ENCODE data around the gene DSE. TPM values are rescaled to one million over a fixed set of nuclear protein-coding genes. Genes with fewer than 3 reads are reported as not detected.

The DSE gene
- total RNA-seq, 1 donor from 2014 or later, result 80.5 TPM

DNA sequence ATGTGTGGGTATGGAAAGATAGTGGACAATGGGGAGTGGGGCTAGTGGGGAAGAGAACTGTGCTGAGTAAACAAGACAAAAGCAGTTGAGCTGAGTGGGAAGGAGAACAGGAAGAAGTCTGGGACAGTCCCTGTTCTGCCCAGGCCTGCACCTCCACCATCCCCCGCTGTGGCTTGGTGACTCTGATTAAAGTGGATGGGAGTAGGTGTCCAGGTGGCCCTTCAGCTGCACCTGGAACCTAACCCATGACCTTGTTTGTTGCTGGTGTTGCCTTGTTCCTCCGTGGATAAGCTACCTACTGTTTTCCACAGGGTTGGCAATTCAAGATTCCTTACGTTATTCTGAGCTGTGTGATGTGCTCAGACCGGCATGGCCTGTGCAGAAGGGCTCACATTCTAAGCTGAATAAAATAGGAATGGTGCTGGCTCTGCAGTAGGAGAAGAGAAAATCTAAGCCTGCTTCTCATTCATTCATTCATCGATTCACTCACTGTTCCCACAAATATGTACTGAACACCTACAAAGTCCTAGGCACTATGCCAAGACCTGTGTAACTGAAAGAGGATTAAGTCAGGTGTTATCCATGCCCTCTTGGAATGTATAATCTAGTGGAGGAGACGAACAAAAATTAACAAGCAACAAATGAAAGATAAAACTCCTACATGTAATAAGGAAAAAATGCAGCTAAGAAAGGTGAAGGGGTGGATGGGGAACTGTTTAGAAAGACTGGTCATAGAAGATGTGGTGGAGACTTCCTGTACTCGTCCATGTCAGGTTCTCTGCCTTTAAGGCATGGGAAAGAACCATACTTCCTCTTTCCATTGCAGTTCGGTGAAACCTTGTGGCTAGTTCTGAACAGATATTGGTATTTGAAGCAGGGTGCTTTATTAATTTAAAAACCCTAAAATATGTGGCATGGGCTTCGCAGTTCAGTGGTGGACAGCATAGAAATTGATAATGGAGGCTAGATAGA, 80.3 kb downstream of the DSE start:
- DNase-seq (ENCODE audit: extremely low spot score, unreplicated experiment), result no peak
- no peak overlapping the region for H3K4me3 Mint-ChIP-seq
- no peaks in the 10 kb centered on the region for H3K36me3 Mint-ChIP-seq
- no peaks in the 10 kb centered on the region for H3K9me3 Mint-ChIP-seq
- H3K27me3 Mint-ChIP-seq, result no peaks in the 10 kb centered on the region
- peaks cover 10% of the 10 kb centered on the region for H3K4me1 Mint-ChIP-seq (ENCODE audit: unreplicated experiment)
- TF ChIP-seq, protein P1, sequence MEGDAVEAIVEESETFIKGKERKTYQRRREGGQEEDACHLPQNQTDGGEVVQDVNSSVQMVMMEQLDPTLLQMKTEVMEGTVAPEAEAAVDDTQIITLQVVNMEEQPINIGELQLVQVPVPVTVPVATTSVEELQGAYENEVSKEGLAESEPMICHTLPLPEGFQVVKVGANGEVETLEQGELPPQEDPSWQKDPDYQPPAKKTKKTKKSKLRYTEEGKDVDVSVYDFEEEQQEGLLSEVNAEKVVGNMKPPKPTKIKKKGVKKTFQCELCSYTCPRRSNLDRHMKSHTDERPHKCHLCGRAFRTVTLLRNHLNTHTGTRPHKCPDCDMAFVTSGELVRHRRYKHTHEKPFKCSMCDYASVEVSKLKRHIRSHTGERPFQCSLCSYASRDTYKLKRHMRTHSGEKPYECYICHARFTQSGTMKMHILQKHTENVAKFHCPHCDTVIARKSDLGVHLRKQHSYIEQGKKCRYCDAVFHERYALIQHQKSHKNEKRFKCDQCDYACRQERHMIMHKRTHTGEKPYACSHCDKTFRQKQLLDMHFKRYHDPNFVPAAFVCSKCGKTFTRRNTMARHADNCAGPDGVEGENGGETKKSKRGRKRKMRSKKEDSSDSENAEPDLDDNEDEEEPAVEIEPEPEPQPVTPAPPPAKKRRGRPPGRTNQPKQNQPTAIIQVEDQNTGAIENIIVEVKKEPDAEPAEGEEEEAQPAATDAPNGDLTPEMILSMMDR (conservative IDR thresholded peaks at IDR 0.05), result no peak
- H3K27ac Mint-ChIP-seq, result no peak overlapping the region

DNA sequence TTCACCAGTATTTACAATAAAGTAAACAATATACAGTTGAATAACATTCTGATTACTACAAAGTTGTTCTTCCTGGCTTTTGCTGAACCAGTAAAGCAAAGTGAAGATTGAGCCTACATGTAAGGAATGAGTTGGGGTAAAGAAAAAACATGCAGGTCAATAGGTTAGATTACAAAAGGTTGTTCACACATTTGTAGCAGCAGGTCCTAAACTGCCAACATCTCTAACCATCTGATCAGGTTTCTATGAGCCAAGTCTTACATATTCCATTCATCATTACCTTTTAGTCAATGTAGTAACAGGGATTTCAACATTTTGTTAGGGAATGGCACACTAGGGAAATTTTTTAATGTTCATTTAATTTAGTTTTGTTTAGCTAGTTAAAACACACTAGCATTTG, 81.2 kb downstream of the DSE start:
- no peaks in the 10 kb centered on the region for H3K36me3 Mint-ChIP-seq
- H3K27ac Mint-ChIP-seq, result no peak overlapping the region
- H3K4me1 Mint-ChIP-seq (ENCODE audit: unreplicated experiment), result peaks cover 9% of the 10 kb centered on the region
- TF ChIP-seq, protein P1 (conservative IDR thresholded peaks at IDR 0.05), result no peak
- H3K9me3 Mint-ChIP-seq, result no peaks in the 10 kb centered on the region
- no peak for DNase-seq (ENCODE audit: extremely low spot score, unreplicated experiment)
- no peaks in the 10 kb centered on the region for H3K27me3 Mint-ChIP-seq
- H3K4me3 Mint-ChIP-seq, result no peak overlapping the region

DNA sequence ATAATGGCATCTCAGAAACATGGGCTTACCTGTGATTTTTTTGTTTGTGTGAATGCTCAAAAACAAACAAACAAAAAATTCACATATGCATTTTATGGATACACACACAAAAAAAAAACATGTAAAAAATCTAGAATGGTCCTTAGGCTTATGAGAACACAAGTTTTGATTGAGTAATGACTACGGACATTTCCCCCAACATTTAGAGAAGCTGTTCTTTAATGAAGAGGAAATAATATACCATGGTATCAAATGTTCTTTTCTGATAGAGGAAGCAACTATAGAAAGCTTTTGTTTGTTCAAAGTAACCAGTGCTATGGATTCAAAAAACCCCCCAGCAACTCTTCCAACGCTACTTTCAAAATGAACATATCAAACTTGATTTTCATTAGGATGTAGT, 81.8 kb downstream of the DSE start:
- TF ChIP-seq, protein P1 (conservative IDR thresholded peaks at IDR 0.05), result no peak
- DNase-seq (ENCODE audit: extremely low spot score, unreplicated experiment), result no peak
- Mint-ChIP-seq H3K4me1 (ENCODE audit: unreplicated experiment) (peaks cover 5% of the 10 kb centered on the region), H3K27me3 (no peaks in the 10 kb centered on the region), H3K27ac (no peak overlapping the region), H3K9me3 (no peaks in the 10 kb centered on the region), H3K36me3 (no peaks in the 10 kb centered on the region), H3K4me3 (no peak overlapping the region)

DNA sequence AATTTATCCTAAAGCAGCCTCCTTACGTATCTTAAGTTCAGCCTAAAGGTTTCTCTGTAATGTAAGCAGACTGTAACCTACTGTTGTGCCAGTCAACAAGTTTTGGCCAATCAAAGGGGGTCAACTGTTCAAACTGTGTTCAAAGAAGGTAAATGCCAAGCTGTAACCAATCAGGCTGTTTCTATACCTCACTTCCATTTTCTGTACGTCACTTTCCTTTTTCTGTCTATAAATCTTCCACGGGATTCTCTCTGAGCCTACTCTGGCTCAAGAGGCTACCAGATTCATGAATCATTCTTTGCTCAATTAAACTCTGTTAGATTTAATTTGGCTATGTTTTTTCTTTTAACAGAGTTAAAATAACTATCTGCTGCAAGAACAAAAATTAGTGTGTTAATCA, 85.4 kb downstream of the DSE start:
- DNase-seq (ENCODE audit: extremely low spot score, unreplicated experiment), result no peak
- TF ChIP-seq, protein P1 (conservative IDR thresholded peaks at IDR 0.05), result no peak
- H3K4me1 Mint-ChIP-seq (ENCODE audit: unreplicated experiment), result no peaks in the 10 kb centered on the region
- no peak overlapping the region for H3K27ac Mint-ChIP-seq
- peaks cover 8% of the 10 kb centered on the region for H3K9me3 Mint-ChIP-seq
- H3K36me3 Mint-ChIP-seq, result no peaks in the 10 kb centered on the region
- H3K27me3 Mint-ChIP-seq, result peaks cover 21% of the 10 kb centered on the region
- no peak overlapping the region for H3K4me3 Mint-ChIP-seq

DNA sequence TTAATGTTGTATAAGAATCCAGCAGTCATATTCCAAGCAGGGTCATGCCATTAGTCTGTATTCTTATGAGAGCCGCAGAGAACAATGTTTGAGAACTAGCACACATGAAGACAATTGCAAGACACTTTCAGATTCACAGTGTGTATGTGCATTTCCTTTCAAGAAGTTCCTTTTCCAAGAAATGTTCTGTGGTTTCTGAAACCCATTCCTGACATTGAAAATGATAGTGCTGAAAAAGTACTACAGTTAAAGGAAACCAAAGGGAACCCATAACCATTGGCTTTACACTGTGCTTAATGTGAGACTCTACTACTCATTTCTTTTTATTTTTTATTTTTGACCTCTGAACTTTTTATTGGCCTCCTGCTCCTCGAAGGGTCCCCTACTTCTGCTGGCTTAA, 86.2 kb downstream of the DSE start:
- Mint-ChIP-seq H3K4me3 (no peak overlapping the region), H3K9me3 (peaks cover 8% of the 10 kb centered on the region), H3K27ac (no peak overlapping the region), H3K4me1 (ENCODE audit: unreplicated experiment) (no peaks in the 10 kb centered on the region), H3K36me3 (no peaks in the 10 kb centered on the region), H3K27me3 (peaks cover 29% of the 10 kb centered on the region)
- no peak for DNase-seq (ENCODE audit: extremely low spot score, unreplicated experiment)
- TF ChIP-seq, protein P1 (conservative IDR thresholded peaks at IDR 0.05), result no peak

Measured in type B pancreatic cell (in vitro differentiated cells).